Neural crest cell (in vitro differentiated cells): ENCODE data around the gene ARG2. TPM values are rescaled to one million over a fixed set of nuclear protein-coding genes. Genes with fewer than 3 reads are reported as not detected.

Experiments
- DNase-seq: peaks from one replicate; pipeline ENCODE4 v3.0.0; 2021; ENCODE audit warnings: low read depth, mixed read lengths, low spot score
- H3K27ac Mint-ChIP-seq: one replicate; pipeline ENCODE4 v1.8.0; 2021; ENCODE audit warnings: mild to moderate bottlenecking, mixed read lengths; ENCODE audit not compliant: unreplicated experiment
- H3K27me3 Mint-ChIP-seq: 2 replicates; pipeline ENCODE4 v1.8.0; 2021; ENCODE audit warnings: low read depth, mild to moderate bottlenecking, mixed read lengths
- H3K36me3 Mint-ChIP-seq: 2 replicates; pipeline ENCODE4 v1.8.0; 2021; ENCODE audit warnings: low read depth, mild to moderate bottlenecking, mixed read lengths
- H3K4me1 Mint-ChIP-seq: 2 replicates; pipeline ENCODE4 v1.8.0; 2021; ENCODE audit warnings: mixed read lengths
- H3K4me3 Mint-ChIP-seq: one replicate; pipeline ENCODE4 v1.8.0; 2021; ENCODE audit warnings: mild to moderate bottlenecking, mixed read lengths
- H3K9me3 Mint-ChIP-seq: 2 replicates; pipeline ENCODE4 v1.8.0; 2021; ENCODE audit warnings: mixed read lengths
- total RNA-seq: library from RNA; stranded (reverse); gene quantifications from 2 replicates; pipeline ENCODE4 v1.2.1, GENCODE V29; 2021
- TF ChIP-seq, protein P1 (sequence below): fragments of 200-600 bp; sonication (generic); conservative IDR thresholded peaks from 2 replicates; pipeline ENCODE4 v1.5.0; 2021; ENCODE audit warnings: antibody characterized with exemption, mild to moderate bottlenecking

The ARG2 gene
- total RNA-seq, 1 donor from 2014 or later: 22.2 TPM

DNA sequence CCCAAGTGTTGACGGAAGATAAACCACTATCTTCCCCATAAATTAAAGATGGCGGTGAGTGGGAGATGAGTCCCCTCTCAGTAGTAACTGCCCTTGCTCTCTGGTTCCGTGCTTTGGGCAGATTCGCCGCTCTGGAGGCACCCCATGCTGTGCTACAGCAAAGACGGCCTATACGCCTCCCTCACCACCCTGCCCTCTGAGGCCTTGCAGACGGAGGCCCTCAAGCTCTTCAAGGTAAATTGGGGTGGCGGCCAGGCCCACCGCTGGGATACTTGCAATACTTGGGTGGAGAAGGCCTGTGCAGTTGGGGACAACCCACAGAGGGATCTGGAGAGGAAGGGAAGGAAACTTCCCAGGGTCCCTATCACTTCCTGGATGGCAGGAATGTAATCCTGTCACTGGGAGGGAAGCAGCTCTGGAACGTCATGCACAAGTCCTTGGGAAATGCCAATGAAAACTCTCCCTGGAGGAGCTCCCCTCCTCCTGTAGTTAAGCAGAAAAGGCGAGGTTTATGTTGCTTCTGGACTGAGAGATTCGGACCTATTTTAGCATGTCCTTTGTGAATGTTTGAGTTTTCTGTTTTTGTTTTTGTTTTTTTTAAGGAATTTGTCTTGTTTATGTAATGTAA is 42.4 kb upstream of the ARG2 start:
- Mint-ChIP-seq H3K4me1 (no peaks in the 10 kb centered on the region), H3K9me3 (no peaks in the 10 kb centered on the region), H3K27me3 (no peaks in the 10 kb centered on the region), H3K36me3 (peaks cover 3% of the 10 kb centered on the region), H3K4me3 (no peak overlapping the region), H3K27ac (peak overlapping the region; percentile 78)
- TF ChIP-seq, protein P1, sequence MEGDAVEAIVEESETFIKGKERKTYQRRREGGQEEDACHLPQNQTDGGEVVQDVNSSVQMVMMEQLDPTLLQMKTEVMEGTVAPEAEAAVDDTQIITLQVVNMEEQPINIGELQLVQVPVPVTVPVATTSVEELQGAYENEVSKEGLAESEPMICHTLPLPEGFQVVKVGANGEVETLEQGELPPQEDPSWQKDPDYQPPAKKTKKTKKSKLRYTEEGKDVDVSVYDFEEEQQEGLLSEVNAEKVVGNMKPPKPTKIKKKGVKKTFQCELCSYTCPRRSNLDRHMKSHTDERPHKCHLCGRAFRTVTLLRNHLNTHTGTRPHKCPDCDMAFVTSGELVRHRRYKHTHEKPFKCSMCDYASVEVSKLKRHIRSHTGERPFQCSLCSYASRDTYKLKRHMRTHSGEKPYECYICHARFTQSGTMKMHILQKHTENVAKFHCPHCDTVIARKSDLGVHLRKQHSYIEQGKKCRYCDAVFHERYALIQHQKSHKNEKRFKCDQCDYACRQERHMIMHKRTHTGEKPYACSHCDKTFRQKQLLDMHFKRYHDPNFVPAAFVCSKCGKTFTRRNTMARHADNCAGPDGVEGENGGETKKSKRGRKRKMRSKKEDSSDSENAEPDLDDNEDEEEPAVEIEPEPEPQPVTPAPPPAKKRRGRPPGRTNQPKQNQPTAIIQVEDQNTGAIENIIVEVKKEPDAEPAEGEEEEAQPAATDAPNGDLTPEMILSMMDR: no peak
- no peak for DNase-seq

DNA sequence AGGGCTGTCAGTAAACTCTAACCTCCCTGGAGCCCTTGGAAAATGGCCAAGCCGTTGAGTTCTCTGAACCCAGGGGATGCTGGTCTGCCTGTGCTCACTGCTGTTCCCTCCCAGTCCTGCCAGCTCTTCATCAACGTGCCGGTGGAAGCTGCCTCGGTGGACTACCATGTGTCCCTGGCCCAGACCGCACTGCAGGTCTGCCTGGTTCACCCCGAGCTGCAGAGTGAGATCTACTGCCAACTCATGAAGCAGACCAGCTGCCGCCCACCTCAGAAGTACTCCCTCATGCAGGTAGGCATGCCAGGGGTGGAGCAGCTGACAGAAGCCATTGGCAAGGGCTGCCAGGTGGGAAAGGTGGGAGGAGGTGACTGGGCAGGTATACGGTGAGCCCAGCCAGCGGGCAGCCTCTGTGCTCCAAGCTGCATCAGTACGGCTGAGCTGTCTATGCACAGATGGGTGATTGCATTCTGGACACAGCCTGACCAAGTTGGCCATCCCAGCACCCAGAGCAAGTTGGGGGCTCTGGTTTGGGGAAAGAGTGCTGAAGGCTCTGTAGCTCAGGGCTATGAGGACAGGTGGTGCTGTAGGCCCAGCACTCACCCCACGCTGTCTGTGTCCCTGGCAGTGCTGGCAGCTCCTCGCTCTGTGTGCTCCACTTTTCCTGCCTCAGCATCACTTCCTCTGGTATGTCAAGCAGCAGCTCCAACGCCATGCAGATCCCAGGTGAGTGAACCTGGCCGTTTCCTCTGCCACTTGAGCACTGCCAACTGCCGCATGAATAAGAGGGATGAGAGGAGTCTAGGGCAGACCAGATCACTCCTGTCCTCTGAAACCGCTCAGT is 41.6 kb upstream of the ARG2 start:
- H3K4me3 Mint-ChIP-seq: no peak overlapping the region

DNA sequence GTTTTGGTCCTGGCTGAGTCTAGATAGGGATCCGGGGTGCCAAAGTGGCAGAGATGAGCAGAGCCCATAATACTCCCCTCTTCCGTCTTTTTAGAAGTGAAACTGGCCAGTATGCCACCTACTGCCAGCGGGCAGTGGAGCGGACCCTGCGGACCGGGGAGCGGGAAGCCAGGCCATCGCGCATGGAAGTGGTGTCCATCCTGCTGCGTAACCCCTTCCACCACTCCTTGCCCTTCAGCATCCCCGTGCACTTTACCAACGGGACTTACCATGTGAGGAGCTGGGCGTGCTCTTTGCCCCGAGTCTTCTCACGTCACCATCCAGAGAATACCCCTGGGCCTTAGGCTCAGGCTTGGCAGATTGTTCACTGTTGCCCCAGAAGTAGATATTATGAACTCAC is 40.7 kb upstream of the ARG2 start:
- H3K4me3 Mint-ChIP-seq: no peak overlapping the region
- TF ChIP-seq, protein P1: no peak
- H3K9me3 Mint-ChIP-seq: no peaks in the 10 kb centered on the region
- H3K27me3 Mint-ChIP-seq: no peaks in the 10 kb centered on the region
- no peak overlapping the region for H3K27ac Mint-ChIP-seq
- DNase-seq: no peak
- peaks cover 3% of the 10 kb centered on the region for H3K36me3 Mint-ChIP-seq
- no peaks in the 10 kb centered on the region for H3K4me1 Mint-ChIP-seq

More for the DNA sequence above, 41.6 kb upstream of the ARG2 start:
- TF ChIP-seq, protein P1: no peak
- Mint-ChIP-seq H3K27me3 (no peaks in the 10 kb centered on the region), H3K36me3 (peaks cover 3% of the 10 kb centered on the region), H3K9me3 (no peaks in the 10 kb centered on the region), H3K4me1 (no peaks in the 10 kb centered on the region), H3K27ac (peak overlapping the region; percentile 35)
- DNase-seq: no peak

DNA sequence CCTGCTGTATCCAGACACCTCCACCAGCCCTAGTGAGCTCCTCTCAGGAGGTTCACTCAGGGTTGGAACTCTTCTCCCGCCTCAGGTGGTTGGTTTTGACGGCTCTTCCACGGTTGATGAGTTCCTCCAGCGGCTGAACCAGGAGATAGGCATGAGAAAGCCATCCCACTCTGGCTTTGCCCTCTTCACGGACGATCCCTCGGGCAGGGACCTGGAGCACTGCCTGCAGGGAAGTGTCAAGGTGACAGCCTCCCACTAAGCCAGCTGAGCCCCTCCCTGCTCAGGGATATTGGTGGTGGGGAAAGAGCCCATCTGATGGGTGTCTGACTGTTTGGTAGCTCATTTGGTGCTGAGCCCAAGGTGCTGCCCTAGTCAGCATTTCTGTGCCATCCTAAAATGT is 40.1 kb upstream of the ARG2 start:
- peaks cover 3% of the 10 kb centered on the region for H3K36me3 Mint-ChIP-seq
- no peaks in the 10 kb centered on the region for H3K9me3 Mint-ChIP-seq
- H3K27me3 Mint-ChIP-seq: no peaks in the 10 kb centered on the region
- no peaks in the 10 kb centered on the region for H3K4me1 Mint-ChIP-seq
- no peak for DNase-seq
- TF ChIP-seq, protein P1: no peak
- H3K4me3 Mint-ChIP-seq: no peak overlapping the region
- H3K27ac Mint-ChIP-seq: no peak overlapping the region

DNA sequence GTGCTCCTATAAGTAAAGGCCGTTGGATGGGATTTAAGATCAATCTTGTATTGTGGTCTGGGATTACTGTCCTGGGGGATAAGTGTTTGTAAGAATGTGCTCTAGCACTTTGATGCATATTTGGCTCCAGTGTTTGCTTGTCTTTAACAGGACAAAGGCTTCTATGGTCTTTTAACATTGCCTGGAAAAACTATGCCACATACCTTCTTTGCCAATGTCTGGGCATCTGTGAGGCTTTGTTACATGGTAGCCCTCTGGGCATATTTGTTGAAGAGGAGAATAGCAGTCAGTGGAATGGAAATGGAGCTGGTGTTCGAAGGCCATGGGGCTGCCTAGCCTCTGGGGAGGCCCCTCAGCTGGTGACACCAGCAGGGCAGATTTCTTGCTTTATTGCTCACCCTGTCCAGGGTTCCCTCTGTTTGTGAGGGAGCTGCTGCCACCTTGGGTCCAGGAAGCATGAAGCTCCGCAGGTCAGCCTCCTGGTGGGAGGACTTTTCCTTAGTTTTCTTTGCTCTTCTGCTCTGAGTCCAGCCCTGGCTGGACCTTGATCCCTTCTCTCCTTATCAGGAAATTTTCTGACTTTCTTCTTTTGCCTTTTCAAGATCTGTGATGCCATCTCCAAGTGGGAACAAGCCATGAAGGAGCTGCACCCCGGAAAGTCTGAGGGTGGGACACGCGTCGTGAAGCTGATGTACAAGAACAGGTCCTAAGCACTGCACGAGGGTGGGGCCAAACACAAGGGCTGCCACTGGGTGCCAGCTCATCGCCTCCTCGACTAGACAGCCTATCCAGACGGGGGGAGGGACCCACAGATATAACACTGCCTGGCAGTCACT is 39.2 kb upstream of the ARG2 start:
- TF ChIP-seq, protein P1: no peak
- H3K4me3 Mint-ChIP-seq: no peak overlapping the region
- no peak overlapping the region for H3K27ac Mint-ChIP-seq
- no peaks in the 10 kb centered on the region for H3K36me3 Mint-ChIP-seq
- no peak for DNase-seq
- H3K4me1 Mint-ChIP-seq: no peaks in the 10 kb centered on the region
- no peaks in the 10 kb centered on the region for H3K27me3 Mint-ChIP-seq
- H3K9me3 Mint-ChIP-seq: no peaks in the 10 kb centered on the region
